Islet precursor cell (in vitro differentiated cells): ENCODE measurements around the gene DTNA.

Source experiments
- DNase-seq: peaks from one replicate; pipeline ENCODE4 v3.0.0-alpha.2; 2018

Gene DTNA

DNA sequence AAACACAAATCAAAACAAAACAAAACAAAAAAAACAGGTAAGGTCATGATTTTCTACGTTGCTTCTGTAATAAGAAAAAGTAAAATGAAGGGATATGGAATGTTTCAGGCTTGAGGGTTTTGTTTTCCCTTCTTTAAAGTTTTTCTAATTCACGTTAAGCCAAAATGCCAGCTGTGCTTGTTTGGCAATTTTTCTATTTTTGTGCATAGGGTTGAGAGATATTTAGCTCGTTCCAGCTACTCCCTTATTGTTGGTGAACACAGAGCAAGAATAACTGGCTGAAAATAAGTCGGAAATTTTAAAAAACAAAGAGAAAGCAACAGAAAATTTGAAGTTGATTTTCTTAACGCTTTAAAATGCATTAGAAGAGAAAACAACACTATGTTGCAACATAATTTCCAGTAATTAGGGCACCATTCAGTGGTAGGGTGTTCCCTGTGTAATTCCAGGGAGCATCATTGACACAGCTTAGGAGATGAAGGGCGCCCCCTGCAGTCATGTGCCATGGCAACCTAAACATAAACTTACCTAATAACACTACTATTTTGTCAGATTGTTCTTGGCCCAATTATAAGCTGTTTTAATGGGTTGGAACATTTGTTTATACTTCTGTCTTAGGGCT lies 99.5 kb downstream of the DTNA start:
- DNase-seq = no peak

DNA sequence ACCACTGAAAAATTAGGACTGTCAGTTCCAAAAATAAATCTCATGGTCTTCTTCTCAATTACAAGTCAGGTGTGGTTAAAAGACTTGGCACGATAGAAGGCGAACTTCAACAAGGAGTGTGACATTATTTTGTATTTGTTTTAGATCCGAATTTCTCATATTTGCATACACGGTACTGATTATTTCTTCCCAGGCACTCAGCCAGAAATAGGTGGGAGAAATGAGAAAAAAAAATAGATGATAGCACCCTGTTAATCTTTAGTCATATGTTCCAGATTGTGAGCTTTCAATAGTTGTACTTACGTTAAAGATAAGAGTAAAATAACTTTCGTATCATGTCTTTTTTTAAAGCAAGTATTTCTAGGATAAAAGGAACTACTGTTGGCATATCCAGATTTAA lies 106.1 kb downstream of the DTNA start:
- DNase-seq = no peak

DNA sequence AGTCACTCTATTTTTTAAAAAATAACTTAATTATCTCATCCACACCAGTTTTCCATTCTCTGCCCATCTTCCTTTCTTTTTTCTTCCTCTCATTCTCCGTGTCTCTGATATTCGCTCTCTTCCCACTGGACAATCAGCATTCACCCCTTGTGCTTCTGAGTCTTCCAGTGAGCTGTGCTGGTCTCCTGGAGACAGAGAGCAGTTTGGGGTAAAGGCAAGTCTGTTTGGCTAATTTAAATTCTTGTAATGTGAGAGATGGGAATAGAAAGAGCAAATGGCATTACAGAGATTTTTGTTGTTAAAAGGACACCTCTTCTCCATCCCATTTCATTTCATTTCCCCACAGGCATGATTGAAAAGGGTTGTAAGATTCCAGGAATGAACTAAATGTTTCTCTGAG lies 107.5 kb downstream of the DTNA start:
- DNase-seq = no peak

DNA sequence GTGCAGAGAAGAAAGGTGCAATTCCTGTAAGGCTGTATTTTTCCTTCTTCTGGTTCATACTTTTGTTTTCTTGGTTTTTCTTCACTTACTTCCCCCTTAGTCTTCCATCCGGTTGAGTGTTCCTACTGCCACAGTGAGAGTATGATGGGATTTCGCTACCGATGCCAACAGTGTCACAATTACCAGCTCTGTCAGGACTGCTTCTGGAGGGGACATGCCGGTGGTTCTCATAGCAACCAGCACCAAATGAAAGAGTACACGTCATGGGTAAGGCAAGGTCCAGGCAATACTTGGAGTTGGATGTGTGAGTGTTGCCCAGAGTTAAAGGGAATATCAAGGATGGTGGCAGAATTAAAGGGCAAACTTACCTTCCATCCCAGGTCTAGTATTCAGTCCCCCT lies 108.0 kb downstream of the DTNA start:
- no peak for DNase-seq

DNA sequence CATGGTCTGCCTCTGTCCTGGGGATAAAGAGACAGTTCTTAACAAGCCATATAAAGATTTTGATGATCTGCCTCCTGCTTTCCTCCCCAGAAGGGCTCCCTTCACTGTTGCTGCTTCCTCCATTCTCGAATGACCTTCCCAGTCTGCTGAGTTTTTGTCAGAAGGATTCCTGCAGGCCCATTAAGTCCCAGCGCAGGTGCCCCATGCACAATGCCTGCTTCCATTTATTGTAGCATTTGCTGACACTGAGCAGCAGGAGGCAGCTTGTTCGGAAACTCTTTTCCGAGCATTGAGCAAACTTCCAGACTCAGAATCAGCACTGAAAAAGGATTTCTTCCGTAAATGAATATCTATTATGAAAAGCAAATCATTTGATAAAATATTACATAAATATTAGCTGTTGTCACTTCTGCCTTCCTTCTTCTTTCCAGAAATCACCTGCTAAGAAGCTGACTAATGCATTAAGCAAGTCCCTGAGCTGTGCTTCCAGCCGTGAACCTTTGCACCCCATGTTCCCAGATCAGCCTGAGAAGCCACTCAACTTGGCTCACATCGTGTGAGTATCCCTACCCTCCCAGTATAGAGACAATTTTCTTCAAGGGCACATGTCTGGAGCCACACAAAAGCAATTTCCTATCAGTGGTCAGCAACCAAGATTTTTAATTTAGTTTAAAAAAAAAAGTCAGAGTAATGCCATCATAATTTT lies 110.4 kb downstream of the DTNA start:
- no peak for DNase-seq

DNA sequence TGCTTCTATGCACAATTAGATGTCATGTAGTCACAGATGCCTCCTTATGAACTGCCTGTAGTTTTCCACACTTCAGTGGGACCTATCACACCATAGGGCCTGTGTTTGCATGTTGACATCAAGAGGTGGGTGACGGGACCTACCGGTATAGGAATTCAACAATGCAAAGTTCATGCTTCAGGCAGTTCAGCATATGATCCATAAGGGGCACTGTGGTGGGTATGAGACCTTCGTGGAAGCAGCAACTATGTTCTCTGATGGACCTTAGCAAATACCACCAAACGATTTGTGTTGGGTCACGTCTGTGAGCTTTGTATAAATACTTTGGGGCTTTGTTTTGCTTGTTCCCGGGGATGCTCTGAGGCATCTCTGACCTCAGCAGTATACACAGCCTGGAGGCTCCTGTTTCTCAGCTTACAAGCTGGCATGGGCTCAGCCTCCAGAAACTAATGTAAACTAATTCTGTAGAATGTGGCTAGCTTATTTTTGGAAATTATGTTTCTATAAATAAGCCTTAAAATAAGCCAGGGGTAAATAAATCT lies 111.6 kb downstream of the DTNA start:
- no peak for DNase-seq

DNA sequence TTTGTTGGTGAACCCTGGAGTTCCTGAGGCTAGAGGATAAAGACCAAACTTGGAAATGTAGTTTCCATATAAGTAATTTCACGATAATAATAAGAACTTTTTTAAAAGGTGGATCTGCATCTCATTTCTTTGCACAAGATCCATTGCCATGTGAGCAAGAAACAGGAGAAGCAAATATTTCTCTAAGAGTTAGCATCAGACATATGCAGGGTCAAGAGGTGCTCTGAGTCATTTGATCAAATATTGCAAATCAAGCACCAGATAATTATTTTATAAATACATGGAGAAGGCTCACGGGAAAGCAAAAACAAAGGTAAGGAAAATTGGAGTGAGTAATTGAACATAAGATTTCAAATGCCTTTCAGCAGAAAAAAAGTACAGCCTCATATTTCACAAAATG lies 118.0 kb downstream of the DTNA start:
- no peak for DNase-seq

DNA sequence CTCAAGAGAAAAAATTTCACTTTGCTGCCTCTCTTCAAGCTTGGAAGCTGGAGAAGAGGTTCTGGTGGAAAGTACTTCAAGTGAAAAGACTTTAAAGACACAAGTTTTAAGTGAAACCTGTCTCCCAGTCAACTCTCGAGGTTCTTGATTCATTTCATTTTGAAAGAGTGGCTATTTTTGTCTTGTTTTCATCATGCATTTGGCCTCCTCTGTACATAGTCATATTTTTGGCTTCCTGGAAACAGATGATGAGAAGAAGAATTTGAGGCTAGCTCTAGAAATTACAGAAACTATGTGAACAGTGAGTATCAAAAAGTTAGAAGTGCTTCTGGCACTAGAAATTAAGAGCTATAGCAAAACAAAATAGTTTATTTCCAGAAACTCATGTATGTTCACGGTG lies 124.8 kb downstream of the DTNA start:
- no peak for DNase-seq

DNA sequence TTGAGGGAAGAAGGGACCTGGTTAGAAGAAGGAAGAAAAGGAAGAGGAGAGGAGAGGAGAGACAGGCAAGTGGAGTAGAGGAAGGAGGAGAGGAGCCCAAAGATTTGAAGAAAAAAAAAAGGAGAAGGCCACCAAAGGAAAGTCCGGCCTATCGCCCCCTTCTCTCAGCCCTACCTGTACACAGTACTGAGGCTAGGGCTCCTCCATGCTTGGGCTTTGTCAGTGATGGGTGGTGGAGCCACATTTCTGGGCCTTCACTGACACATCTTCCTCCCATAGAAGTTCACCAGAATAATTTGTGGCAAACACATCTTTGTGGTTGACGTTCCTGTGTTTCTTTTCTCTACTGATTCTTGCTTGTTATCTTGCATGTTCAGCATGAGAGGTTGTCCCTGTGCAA lies 125.4 kb downstream of the DTNA start:
- DNase-seq = no peak

DNA sequence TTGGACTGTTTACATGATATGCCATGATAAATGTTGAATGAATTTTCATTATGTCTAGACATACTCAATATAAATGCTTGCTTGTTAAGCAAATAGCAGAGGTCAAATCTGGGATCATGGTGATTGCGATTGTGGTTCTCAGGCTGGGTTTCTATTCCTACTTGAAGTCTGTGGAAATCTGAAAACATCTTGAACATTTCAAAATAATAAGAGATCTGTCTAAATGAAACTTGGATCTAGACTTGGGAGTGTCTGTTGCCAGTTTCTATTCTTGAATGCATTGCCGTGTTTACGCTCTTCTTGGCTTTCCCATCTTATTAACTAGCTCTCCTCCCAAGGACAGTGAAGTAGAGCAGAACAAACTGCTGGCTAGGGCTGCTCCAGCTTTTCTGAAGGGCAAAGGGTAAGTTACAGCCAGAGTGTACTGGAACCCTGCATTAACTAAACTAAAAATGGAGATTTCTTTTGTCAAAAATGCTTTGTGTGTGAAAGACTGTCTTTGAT lies 127.7 kb downstream of the DTNA start:
- no peak for DNase-seq

DNA sequence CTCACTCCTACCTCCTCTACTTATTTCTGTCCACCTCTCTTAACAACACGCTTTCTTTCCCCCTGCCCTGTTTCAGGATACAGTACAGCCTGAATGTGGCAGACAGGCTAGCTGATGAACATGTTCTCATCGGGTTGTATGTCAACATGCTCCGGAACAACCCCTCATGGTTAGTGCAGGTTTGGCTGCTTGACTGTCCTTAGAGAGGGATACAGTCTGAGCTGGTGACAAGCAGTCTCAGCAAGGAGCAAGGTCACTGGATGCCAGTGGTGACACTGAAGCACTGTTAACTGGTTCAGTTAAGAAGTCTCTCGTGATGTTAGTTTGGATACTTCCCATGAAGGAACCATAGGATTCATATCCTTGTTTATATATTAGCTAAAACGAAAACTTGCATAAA lies 128.6 kb downstream of the DTNA start:
- DNase-seq = no peak

DNA sequence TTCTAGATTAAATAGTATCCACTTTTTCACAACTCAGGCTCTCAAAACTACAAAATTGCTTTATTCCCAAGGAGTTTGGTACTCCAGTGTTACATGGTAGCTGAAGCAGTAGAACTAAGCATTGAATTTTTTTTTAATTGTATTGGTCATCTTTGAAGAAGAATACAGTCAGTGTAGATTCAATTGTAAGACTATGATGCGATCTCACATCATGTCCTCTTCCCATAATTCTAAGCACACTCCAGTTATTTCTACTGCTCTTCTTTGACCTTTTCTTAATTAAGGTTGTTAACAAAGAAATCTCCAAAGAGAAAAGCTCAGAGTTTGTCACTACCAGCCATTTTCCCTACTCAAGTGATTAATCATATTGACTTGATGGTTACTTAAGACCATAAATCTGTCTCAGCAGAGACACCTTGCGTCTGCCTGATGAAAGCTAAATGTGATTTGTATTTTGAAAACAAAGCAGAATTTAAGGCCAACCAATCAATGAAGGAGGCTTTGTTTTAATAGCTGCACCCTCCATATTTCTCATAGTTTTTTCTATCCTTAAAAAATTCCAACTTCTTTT lies 130.2 kb downstream of the DTNA start:
- no peak for DNase-seq

DNA sequence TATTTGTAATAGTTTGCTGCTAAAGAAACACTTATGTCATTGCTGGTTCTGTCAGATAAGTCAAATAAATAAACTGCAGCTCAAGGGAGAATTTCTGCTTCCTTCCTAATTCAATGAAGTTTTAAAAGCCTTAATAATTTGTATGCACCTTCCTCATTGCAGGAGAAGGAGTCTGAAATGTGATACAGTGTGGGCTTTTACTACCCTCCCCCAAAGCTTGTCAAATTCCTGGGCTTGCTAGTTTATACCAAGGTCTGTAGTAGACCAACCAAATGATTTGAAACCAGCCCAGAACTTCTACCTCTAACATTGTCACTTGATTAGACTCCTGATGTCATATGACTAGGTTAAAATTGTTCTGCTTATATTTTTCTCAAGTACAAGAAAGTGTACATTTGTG lies 131.8 kb downstream of the DTNA start:
- DNase-seq = no peak

DNA sequence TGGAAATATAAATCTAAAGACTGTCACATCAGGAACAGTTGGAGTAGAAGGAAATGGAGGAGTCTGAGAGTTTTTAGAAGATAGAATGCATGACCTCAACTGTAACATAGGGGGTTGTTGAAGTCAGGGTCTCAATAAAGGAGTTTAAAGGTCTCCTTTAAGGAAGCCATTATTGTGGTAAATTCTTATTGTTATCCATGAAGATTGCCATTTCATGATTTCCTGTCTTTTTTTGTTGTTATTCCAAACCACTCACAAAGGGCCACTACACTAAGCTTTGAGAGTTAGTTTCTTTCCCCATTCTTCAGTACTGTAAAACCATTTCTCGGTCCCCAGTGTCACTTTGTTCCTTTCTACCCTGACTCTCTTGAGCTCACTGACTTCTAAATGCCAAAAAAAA lies 134.0 kb downstream of the DTNA start:
- no peak for DNase-seq

DNA sequence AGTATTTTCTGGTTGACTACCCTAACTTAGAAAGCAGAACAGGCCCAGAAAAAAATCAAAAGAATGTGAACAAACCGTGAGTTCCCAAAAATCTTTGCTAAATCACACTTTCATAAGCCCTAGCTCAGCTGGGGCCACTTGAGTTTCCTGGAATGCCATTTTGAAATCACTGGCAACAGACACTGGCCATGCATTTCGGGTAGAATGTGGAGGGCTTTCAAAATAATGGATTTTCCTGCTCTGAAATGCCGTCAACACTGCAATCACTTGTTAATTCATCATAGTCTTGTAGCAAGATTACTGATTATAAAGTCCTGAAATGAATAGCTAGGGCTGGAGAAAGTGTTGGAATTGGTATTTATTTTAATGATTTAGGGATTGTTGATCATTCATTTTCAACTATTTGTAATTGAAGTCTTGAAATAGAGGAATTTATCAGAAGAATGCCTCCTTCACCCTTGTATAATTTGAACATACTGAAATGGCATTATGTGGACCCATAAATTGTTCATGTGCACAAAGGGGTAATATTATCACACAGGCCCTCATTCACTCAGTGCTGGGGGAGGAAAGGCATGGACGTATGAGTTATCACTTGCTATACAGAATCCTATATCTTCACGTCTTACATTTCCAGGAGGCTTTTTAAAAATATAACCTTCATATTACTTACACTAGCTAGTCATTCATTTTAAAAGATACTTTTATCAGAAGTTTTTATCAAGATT lies 134.8 kb downstream of the DTNA start:
- no peak for DNase-seq

DNA sequence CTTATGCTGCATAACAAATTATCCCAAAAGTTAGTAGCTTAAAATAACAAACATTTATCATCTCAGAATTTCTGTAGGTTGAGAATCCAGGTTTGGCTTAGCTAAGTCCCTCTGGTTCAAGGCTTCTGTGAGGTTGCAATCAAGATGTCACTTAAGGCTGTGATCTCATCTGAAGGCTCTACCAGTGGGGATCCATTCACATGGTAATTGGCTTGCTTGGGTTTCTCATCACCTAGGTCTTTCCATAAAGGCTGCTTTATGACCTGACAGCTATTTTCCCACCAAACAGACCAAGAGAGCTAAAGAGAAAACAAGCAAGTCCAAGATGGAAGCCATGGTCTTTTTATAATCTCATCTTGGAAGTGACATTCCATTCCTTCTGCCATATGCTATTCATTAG lies 137.3 kb downstream of the DTNA start:
- DNase-seq = no peak

DNA sequence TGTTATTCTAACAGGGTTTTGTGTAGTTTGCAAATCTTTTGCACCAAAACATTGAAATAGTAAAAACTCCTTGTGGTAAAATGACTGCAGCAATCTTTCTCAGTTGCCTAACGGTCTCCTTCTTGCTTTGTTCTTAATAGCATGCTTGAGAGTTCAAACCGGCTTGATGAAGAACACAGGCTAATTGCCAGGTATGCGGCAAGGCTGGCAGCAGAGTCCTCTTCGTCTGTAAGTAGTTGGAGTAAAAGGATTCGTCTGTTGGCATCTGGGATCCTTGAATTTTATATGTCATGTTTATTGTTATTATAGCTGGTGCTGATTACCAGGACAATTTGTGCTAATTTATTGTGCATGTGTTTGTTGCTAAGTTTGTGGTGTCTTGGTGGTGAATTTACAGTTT lies 138.1 kb downstream of the DTNA start:
- peak; percentile 57 for DNase-seq

DNA sequence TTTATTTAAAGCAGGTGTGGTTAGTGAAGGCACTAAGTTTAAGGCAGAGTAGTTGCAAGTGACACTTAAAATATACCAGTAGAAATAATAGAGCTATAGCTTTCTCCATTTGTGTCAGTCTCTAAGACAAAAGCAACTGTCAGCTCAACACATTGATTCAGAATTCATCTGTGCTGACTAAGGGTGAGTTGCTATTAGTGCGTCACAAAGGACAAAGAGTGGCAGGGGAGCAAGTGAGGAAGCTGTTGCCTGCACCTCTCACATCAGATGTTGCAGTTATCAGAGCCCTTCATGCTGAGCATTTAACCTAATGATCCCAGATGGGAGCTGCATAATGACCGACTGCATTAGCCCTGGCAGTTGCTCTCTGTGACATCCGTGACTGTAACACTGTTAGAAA lies 138.6 kb downstream of the DTNA start:
- DNase-seq = no peak

DNA sequence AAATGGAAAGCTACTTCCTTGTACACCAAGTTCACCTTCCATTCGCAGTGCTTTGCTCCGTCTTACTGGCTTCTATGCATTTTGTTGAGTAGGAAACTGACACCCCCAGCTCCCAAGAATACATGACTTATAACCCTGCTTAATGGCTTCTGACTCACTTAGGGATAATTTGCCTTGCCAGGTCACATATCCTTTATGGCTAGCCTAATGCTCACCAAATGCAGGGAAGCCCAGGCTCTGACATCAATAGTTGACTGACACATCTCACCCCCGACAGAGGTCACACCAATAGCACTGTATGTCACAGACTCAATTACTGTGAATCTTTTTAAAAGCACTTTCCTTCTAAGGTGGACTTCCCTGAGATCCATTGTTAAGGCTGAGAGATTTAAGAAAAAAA lies 147.2 kb downstream of the DTNA start:
- no peak for DNase-seq

DNA sequence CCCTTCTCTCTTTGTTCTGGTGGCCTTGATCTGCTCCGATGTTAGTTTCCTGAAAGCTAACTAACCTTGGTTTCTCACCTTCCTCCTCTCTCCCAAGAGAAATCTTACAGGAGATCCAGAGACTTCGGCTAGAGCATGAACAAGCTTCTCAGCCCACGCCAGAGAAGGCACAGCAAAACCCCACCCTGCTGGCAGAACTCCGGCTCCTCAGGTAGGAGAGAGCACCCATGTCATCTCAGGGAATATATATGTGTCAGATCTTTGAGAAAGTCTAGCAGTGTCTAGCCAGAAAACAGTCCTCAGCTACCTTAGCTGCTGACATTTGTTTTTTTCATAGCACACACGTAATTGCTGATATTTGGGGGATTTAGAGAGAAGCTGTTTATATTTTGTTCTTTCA lies 148.1 kb downstream of the DTNA start:
- DNase-seq = no peak

DNA sequence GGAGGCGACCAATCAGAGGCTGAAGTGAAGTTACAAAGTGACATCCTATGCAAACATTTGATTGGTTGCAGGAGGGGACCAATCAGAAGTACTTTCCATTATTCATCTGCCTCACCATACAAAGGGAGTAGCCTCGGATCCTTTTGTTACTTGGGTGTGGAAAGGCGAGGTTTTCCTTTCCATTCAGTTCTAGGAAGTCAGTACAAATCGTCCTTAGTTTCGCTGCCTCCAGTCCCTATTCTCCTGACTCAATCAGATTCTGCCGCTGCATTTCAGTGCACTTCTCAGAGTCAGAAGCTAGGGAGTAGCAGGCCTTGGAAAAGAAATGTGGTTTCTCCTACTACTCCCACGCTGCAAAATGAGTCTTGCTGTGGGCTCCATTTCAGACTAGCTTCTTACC lies 149.4 kb downstream of the DTNA start:
- no peak for DNase-seq

DNA sequence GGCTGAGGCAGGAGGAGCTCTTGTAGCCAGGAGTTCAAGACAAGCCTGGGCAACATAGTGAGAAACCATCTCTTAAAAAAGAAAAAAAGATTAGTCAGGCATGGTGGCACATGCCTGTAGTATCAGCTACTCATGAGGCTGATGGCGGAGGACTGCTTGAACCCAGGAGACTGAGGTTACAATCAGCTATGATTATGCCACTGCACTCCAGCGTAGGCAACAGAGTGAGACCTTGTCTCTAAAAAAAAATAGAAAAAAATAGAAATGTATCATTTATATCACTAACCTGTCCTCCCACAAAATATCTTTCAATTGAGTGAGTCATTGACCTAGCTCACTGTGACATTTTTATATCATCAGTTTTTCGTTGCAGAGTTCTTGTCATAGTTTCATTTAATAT lies 152.5 kb downstream of the DTNA start:
- no peak for DNase-seq

DNA sequence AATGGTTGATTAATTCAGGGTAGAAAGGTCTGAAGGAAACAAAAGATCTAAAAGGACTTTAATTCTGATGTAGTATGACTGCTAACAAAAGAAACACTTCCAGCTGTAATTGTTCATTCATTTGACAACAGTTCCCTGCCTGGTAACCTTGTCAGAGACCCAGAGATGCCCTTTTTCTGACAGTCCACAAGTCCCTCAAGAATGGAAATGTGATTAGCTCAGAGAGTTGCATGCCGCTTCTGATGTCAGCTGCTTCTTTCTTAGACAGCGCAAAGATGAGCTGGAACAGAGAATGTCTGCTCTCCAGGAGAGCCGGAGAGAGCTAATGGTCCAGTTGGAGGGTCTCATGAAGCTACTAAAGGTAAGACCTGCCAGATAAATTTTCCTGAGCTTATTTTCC lies 153.6 kb downstream of the DTNA start:
- no peak for DNase-seq
